Stimulated activated CD8-positive, alpha-beta memory T cell treated with anti-CD3 and anti-CD28 coated beads, Interleukin-4, amount 100 ng/mL, for 1 hour (primary cell): Measurements from ENCODE around the gene ALMS1.
"Not testable (repeated sequence)": the region's sequence is repeated elsewhere in the genome, so short reads cannot be mapped to it uniquely, and the experiment has no call there.

Experiments
- DNase-seq, 2 donors: peaks; one replicate each; pipeline ENCODE4 v3.0.0-alpha.2; 2020; ENCODE audit warnings: low read depth in 2 of 2, low spot score in 1 of 2

Gene ALMS1

DNA sequence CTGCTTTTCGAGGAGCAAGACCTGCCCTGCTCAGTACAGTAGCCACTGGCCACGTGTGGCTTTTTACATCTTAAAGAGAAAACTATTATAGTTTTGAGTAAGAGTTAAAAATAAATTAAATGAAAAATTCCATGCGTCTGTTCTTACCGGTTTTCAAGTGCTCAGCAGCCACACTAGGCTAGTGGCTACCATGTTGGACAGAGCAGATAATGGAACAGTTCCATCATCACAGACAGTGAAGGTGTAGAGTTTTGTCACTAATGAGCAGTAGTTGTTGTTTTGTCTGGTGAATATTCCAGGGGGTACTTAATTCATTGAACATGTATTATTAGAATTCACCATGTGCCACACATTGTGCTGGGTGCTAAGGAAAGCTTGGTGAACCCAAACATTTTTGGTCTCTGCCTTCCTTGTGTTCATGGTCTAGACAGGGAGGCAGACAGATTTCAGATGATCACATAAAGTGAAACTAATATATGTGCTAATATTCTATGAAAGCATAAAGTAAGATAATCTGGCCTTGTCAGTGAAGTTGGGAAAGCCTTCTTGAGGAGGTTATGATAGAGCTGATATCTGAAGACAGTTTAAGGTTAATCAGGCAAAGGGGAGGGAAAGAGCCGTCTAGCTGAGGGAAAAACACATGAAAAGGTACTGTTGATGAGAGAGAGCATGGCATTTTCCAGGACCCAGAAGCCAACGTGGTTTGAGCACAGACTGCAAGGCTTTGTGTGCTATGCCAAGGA is 1.4 kb downstream of the ALMS1 start:
- no peak for DNase-seq

DNA sequence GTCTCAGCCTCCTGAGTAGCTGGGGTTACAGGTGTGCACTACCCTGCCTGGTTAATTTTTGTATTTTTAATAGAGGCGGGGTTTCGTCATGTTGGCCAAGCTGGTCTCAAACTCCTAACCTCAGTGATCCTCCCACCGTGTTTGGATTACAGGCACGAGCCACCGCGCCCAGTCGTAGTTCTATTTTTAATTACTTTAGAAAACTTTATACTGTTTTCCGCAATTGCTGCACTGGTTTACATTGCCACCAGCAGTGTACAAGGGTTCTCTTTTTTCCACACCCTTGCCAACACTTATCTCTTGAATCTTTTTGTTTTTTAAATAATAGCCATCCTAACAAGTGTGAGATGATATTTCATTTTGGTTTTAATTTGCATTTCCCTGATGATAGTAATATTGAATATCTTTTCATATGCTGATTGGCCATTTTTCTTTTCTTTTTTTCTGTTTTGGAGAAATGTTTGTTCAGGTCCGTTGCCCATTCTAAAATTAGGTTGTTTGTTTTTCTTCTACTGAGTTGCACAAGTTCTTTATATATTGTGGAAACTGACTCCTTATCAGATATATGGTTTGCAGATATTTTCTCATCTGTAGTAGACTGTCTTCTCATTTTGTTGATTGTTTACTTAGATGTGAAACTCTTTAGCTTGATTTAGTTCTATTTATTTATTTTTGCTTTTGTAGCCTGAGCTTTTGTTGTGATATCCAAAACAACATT is 16.9 kb downstream of the ALMS1 start:
- DNase-seq, result no peak

DNA sequence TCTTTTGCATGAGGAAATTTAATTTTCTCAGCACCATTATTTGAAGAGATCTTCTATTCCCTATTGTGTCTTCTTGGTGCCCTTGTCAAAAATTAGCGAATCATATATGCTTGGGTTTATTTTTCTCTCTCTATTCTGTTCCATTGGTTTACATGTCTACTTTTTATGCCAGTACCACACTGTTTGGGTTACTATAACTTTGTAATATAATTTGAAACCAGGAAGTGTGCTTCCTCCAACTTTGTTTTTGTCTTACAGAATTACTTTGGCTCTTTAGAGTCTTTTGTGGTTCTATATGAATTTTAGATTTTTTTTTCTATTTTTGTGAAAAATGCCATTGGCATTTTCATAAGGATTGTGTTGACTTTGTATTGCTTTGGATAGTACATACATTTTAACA is 17.6 kb downstream of the ALMS1 start:
- no peak for DNase-seq

DNA sequence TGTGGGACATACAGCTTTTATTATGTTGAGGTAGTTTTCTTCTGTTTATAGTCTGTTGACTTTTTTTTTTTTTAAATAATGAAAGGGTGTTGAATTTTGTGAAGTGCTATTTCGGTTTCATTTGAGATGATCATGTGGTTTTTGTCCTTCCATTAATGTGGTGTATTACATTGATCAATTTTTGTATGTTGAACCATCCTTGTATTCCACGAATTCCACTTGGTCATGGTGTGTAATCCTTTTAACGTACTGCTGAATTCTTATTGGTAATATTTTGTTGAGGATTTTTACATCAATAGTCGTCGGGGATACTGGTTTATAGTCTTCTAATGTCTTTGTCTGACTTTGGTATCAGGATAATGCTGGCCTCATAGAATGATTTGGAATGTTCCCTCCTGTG is 18.8 kb downstream of the ALMS1 start:
- no peak for DNase-seq

DNA sequence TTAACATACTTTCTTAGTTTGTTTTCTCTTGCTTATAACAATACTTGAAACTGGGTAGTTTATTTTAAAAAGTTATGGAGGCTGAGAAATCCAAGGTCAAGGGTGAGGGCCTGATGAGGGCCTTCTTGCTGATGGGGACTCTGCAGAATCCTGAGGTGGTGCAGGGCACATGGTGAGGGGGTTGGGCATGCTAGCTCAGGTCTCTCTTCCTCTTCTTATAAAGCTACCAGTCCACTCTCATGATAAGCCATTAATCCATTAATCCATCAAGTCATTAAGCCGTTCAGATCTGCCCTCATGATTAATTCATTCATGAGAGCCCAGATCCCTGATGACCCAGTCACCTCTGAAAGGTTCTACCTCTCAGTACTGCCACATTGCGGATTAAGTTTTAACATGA is 21.4 kb downstream of the ALMS1 start:
- no peak for DNase-seq

DNA sequence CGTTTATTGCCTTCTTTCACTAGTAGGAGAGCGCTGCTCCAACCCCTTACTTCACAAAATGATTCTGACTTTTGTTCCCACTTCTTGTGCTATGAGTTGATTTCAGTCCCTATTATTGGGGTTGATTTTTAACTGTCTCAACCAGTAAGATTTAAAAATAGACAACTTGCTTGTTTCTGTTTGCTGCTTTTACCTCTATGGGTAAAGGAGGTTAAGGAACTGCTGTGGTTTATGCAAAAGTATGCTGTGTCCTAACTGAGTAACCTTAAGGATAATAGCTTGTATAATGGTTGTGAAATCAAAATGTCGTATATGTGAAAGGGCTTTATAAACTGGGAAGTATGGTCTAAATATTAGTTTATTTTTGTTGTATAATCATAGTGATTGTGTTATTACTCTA is 22.6 kb downstream of the ALMS1 start:
- DNase-seq, result no peak

DNA sequence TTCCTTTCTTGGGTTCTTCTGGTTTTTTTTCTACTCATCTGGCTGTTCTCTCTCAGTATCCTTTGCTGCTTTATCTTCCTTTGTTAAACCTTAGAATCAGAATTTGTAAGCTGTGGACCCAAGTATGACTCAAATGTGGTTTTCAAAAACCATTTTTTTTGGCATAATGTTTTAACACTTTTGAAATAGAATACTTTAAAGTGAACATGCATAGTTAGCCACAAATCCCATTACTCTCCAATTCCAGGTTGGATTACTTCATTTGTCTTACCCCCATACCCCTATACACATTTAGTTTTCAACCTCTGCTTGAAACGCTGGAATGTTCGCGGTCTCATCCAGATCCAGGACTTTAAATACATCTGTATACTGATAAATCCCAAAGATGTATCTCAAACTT is 29.1 kb downstream of the ALMS1 start:
- DNase-seq, result no peak

DNA sequence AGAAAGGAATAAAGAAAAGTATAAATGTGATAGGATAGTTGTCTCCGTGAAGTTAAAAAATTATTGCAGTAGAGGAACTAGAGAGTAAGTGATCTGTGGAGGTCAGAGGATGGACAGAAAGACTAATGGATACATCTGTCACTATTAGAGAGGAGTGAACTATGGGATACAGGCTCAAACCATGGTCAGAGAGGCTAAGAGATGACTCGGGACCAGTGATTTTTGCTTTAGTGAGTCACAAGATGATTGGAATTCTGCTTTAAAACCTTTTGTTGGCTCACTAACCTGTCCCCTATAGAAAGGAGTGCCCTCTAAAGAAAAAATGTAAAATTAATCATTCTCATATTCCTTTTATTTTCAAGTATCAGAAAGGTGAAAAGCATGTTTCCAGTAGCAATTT is 30.3 kb downstream of the ALMS1 start:
- DNase-seq, result no peak

DNA sequence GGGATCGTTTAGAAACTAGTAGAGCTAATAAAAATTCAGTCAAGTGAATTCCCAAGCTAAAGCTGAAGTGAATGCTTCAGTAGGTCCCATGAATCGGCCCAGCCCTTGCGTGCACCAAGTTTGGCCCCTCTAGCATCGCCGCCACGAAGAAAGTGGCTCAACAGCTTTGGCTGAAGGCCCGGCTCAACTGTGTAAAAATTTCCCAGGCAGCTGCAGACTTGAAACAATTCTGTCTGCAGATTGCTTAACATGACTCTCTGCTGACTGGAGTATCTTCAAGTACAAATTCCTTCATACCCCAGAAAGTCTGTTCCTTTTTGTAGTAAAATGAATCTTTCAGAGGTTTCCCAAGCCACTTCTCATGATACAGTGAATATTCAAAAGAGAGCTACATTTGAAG is 32.7 kb downstream of the ALMS1 start:
- no peak for DNase-seq

DNA sequence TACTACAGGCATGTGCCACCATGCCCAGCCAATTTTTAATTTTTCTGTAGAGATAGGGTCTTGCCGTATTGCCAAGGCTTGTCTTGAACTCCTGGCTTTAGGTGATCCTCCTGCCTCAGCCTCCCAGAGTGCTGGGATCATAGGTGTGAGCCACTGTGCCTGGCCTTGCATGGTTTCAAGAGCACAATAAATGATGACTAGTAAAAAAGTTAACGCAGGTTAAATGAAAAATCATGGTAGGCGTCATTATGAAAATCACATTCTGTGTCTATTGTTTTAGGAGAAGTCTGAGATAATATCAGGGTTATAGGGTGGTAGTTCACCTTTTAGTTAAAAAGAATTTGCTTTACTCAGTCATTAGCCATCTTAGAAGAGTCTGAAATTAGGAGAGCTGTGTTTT is 38.3 kb downstream of the ALMS1 start:
- DNase-seq, result no peak

DNA sequence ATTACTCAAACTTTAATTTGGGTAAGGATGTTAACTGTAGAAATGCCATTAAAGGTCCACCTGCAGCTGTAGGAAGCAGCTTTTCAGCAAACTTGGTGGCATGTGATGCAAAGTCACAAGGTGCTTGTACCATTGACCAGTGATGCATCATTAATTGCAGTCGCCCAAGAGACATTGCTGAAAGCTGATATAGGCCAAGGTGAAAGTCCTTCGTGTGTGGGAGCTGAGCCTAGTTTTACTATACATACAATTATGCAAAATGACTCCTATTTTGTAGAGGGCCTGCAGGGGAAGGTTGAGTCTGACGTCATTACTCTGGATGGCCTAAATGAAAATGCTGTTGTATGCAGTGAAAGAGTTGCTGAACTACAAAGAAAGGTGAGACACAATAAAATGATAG is 40.5 kb downstream of the ALMS1 start:
- no peak for DNase-seq

DNA sequence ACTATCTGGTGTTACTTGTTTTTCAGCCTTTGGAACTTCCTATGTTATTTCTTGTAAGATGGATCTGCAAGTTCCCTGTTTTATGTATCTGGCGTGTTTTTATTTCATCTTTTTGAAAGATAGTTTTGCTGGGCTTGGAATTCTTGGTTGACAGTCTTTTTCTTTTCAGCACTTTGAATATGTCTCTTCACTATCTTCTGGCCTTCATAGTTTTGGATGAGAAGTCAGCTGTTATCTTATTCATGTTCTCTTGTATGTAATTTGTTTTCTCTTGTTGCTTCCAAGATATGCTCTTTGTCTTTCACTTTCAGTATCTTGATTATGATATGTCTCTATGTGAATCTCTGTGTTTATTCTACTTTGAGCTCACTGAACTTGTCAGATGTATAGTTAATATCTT is 50.4 kb downstream of the ALMS1 start:
- no peak for DNase-seq

DNA sequence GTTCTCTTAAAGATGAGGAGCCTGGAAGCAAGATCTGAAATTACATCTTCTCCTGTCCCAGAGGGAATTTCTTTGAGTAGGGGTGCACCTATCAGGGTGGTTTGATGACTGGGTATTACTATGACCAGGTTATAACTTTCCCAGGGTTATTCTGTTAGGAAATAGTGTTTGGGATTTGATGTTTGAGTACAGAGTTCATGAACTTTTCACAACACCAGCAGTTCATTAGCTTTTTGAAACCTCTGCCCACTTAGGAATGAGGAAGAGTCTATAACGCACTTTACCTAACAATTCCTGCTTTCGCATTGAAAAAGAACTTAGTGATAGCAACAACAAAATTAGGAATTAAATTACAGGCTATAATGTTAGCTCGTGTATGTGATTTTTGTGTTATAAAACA is 58.6 kb downstream of the ALMS1 start:
- no peak for DNase-seq

DNA sequence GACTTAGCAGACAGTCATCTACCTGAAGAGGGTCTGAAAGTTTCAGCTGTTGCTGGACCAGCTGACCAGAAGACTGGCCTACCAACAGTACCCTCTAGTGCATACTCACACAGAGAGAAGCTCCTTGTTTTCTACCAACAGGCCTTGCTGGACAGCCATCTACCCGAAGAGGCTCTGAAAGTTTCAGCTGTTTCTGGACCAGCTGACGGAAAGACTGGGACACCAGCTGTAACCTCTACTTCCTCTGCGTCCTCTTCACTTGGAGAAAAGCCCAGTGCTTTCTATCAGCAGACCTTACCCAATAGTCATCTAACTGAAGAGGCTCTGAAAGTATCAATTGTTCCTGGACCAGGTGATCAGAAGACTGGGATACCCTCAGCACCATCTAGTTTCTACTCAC is 63.2 kb downstream of the ALMS1 start:
- no peak for DNase-seq

DNA sequence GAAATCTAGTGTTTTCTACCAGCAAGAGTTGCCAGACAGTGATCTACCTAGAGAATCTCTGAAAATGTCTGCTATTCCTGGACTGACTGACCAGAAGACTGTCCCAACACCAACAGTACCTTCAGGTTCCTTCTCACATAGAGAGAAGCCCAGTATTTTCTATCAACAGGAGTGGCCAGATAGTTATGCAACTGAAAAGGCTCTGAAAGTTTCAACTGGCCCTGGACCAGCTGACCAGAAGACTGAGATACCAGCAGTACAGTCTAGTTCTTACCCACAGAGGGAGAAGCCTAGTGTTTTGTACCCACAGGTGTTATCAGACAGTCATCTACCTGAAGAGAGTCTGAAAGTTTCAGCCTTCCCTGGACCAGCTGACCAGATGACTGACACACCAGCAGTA is 63.8 kb downstream of the ALMS1 start:
- no peak for DNase-seq

DNA sequence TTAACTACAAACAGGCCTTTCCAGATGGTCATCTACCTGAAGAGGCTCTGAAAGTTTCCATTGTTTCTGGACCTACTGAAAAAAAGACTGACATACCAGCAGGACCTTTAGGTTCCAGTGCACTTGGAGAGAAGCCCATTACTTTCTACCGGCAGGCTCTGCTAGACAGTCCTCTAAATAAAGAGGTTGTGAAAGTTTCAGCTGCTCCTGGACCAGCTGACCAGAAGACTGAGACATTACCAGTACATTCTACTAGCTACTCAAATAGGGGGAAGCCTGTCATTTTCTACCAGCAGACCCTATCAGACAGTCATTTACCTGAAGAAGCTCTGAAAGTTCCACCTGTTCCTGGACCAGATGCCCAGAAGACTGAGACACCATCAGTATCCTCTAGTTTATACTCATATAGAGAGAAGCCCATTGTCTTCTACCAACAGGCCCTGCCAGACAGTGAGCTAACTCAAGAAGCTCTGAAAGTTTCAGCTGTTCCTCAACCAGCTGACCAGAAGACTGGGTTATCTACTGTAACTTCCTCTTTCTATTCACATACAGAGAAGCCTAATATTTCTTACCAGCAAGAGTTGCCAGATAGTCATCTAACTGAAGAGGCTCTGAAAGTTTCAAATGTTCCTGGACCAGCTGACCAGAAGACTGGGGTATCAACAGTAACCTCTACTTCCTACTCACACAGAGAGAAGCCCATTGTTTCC is 65.8 kb downstream of the ALMS1 start:
- no peak for DNase-seq

DNA sequence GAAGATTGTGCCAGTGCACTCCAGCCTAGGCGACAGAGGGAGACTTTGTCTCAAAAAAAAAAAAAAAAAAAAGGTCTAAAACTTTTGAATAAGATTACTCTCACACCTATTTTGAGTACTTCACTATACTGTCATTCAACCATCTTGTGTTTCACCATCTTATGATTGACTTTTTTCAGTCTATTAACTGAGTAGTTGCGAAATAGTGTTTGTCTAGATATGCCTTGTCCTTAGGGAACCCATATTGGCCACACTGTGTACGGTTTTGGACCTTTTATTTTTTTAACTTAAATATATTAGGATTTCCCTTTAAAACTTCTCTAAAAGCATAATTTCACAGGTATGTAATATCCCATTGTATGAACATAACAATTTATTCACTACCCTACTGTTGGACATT is 72.3 kb downstream of the ALMS1 start:
- DNase-seq, result no peak

DNA sequence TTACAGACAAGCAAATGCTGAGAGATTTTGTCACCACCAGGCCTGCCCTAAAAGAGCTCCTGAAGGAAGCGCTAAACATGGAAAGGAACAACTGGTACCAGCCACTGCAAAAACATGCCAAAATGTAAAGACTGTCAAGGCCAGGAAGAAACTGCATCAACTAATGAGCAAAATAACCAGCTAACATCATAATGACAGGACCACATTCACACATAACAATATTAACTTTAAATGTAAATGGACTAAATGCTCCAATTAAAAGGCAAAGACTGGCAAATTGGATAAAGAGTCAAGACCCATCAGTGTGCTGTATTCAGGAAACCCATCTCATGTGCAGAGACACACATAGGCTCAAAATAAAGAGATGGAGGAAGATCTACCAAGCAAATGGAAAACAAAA is 76.8 kb downstream of the ALMS1 start:
- not testable (repeated sequence) for DNase-seq

DNA sequence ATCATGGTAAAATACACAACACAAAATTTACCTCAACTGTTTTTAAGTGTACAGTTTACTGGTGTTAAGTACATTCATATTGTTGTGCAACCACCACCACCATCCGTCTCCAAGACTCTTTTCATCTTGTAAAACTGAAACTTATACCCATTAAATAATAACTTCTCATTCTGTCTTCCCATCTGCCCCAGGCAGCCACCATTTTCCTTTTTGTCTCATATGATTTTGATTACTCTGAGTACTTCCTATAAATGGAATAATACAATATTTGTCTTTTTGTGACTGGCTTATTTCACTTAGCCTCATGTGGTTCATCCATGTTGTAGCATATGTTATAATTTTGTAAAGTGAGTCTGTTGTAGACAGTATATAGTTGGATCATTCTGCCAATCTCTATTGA is 82.7 kb downstream of the ALMS1 start:
- DNase-seq, result no peak

DNA sequence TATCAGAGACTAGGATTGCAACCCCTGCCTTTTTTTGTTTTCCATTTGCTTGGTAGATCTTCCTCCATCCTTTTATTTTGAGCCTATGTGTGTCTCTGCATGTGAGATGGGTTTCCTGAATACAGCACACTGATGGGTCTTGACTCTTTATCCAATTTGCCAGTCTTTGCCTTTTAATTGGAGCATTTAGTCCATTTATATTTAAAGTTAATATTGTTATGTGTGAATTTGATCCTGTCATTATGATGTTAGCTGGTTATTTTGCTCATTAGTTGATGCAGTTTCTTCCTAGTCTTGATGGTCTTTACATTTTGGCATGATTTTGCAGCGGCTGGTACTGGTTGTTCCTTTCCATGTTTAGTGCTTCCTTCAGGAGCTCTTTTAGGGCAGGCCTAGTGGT is 98.2 kb downstream of the ALMS1 start:
- DNase-seq, result not testable (repeated sequence)

DNA sequence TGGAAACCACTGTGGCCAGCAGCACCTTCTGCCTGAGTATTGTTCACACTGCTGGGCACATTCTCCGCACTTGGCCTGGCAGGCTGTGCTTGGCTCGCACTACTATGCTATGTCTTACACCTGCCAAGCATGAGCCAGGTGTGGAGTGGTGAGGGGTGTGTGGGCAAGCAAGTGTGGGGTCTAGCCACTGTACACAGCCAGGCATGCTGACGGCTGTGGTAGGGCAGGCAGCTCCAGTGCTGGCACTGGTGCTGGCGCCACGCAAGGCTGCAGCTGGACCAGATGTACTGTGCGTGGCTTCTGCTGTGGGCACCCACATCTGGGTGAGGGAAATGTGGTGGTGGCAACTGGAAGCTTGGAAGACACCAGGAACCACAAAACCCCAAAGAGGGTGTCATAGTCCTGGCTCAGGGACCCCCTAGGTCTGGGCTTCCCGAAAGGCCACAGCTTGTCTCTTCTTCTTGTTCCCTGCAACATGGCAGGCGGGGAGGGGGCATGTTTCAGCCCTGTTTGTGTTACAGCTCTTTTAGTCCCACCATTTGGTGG is 101.5 kb downstream of the ALMS1 start:
- DNase-seq, result no peak

DNA sequence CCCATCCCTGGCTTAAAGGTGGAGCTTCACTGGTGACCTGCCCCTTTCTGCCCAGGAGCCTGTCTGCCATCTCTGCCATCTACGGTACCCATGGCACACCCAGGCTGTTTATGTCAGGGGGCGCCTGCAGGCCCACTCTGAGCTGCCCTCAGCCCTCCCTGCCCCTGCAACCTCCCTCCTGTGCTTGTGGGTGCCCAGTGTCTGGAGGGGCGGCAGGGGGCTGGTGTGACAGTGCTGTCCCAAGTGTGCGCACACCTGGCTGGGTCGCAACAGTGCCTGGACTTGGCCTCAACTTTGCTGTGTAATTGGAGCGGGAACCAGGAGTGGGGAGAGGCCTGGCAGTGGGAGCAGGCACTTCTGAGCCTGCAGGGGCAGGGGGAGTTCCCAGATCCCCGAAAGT is 102.4 kb downstream of the ALMS1 start:
- no peak for DNase-seq
